ENCODE measurements around the gene ZNF516. TPM values are rescaled to one million over a fixed set of nuclear protein-coding genes. Genes with fewer than 3 reads are reported as not detected.

ZNF516 gene
- total RNA-seq, 4 donors from 2014 or later: 11.2 to 27.7 (median 16.6) TPM

DNA sequence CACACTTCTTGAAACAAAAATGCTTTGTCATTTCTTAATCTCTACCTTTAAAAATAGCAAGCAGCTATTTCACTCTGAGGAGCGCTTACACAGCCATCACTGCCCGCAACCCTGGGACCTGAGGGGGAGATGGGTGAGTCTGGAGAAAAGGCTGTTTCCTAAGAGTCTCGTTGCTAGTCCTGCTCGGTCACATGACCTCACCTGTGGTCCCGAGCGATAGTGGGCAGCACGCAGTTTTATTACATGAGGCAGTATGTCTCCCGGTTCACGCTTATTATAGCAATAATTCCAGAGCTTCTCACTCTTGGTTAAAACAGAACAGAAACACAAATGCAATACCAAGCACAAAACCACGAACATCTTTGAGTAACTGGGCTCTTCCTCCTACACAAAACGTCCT is 105.3 kb downstream of the ZNF516 start:
- no peak for ATAC-seq (ENCODE audit: low FRiP score)
- TF ChIP-seq, protein P1, sequence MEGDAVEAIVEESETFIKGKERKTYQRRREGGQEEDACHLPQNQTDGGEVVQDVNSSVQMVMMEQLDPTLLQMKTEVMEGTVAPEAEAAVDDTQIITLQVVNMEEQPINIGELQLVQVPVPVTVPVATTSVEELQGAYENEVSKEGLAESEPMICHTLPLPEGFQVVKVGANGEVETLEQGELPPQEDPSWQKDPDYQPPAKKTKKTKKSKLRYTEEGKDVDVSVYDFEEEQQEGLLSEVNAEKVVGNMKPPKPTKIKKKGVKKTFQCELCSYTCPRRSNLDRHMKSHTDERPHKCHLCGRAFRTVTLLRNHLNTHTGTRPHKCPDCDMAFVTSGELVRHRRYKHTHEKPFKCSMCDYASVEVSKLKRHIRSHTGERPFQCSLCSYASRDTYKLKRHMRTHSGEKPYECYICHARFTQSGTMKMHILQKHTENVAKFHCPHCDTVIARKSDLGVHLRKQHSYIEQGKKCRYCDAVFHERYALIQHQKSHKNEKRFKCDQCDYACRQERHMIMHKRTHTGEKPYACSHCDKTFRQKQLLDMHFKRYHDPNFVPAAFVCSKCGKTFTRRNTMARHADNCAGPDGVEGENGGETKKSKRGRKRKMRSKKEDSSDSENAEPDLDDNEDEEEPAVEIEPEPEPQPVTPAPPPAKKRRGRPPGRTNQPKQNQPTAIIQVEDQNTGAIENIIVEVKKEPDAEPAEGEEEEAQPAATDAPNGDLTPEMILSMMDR (IDR thresholded peaks at IDR 0.05): no peak
- no peak for DNase-seq (ENCODE audit: low spot score)

DNA sequence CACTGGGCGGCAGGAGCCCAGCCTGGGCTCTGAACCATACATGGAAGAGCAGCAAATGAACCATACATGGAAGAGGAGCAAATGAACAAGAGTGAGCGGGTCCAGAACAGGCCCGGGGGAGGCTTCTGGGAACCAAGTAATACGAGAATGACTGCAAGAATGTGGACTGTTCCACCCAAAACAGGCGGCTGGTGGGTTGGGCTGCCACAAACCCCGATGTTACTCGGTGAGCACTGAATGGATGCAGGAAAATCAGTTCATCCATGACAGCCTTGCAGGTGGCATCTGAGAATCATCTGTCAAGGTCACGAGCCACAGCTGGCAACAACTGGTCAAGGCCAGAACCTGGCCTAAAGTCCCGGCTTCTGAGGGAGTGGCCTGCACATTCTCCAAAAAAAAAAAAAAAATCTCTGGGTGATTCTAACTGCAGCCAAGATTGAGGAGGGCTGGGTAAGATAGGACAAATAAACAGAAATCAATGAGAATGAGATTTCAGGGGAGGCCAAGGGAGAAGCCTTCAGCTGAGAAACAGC is 106.1 kb downstream of the ZNF516 start:
- TF ChIP-seq, protein P1 (IDR thresholded peaks at IDR 0.05): no peak
- ATAC-seq (ENCODE audit: low FRiP score): no peak
- no peak for DNase-seq (ENCODE audit: low spot score)

DNA sequence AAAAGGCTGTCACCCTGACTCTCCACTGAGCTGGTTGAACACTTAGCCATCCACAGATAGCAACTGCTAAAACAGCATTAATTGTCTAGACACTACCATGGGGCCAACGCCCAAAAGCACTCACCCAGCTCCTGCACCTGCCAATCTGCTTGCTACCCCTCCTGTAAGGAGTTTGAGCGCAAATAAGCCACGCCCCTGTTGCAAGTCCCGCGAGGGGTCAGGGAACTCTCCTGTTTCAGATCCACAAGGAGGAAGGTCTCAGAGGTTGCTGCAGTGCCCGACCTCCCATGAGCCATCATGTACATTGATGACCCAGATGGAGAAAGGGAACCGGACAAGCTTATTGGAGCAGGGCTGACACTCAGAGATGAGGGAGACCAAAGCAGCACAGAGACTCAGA is 106.8 kb downstream of the ZNF516 start:
- ATAC-seq (ENCODE audit: low FRiP score) (no peak), DNase-seq (ENCODE audit: low spot score) (no peak)

DNA sequence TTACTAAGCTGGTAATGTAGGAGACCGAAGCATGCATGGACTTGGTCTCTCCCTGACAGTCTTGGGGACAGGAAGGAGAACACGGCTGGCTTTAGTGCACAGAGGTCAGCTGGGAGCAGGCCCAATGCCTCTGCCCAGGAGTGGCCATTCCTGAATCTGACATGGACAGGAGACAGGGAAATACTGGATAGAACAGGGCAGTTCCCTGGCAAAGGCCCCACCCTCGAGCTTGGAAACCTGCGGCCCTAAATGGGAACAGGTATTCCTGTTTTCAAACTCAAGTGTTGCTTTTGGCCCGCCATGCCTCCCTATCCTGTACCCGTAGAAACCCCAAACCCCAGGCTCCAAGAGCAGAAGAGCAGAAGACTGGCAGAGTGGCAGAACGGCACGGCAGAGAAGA is 107.4 kb downstream of the ZNF516 start:
- ATAC-seq (ENCODE audit: low FRiP score) (no peak), DNase-seq (ENCODE audit: low spot score) (no peak)
- TF ChIP-seq, protein P1 (IDR thresholded peaks at IDR 0.05): no peak

More for the DNA sequence above, 106.8 kb downstream of the ZNF516 start:
- TF ChIP-seq, protein P1 (IDR thresholded peaks at IDR 0.05): no peak

DNA sequence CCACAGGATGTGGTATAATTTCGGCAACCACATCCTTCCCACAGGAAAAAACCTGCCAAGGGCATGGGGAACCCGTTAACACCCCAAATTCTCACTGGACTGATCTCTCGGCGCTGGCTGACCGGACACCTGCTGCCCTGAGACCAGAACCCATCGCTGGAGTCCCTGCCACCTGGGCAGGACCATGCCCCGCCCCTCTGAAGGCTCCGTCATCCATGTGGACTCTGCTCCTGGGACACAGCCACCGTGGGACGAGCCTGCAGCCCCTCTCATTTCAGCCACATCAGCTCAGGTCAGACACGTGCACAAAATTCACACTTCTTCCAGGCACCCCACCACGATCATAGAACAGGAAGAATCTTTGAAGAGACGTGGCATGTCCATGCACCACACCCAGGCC is 108.2 kb downstream of the ZNF516 start:
- TF ChIP-seq, protein P1 (IDR thresholded peaks at IDR 0.05): no peak
- ATAC-seq (ENCODE audit: low FRiP score) (no peak), DNase-seq (ENCODE audit: low spot score) (no peak)

DNA sequence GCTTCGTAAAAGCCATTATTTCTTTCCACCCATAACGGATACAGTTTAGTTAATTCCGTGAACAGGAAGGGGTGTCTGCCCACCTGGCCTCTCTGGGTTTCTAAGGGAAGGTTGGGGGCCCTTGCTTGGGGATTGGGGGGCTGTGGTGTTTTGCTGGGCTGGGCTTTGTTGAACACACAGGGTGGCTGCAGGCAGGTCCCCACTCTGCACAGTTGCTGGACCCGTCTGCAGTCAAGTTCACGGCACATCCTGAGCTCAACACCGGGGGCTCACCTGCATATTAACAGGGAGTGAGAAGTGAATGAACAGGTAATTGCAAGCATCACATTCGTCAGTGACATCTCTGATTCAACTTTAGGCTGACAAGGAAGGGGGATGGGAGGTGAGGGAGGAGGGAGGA is 109.0 kb downstream of the ZNF516 start:
- TF ChIP-seq, protein P1 (IDR thresholded peaks at IDR 0.05): no peak
- no peak for ATAC-seq (ENCODE audit: low FRiP score)
- no peak for DNase-seq (ENCODE audit: low spot score)

DNA sequence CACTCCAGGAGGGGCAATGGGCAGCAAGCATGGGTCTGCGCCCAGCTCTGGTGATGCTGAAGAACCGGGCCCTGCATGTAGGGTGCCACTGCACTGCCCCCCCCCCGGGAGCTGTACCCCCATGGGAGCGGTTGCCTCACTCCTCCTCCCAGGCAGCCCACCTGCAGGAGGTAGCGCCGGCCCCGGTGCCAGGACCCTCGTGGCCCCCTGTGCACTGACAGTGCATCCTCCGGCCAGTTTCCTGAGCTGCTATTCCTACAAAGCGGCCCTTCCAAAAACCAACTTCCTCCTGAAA is 109.4 kb downstream of the ZNF516 start:
- DNase-seq (ENCODE audit: low spot score) (no peak), ATAC-seq (ENCODE audit: low FRiP score) (no peak)
- TF ChIP-seq, protein P1 (IDR thresholded peaks at IDR 0.05): no peak
